GM18508 (cell line): ENCODE results near the gene PTPRQ.

Source experiments
- ATAC-seq: cut with Tn5 transposase; IDR thresholded peaks from one replicate; pipeline ENCODE4 v1.9.1; 2021; ENCODE audit warnings: moderate number of reproducible peaks; ENCODE audit not compliant: insufficient read depth, unreplicated experiment

Gene PTPRQ

DNA sequence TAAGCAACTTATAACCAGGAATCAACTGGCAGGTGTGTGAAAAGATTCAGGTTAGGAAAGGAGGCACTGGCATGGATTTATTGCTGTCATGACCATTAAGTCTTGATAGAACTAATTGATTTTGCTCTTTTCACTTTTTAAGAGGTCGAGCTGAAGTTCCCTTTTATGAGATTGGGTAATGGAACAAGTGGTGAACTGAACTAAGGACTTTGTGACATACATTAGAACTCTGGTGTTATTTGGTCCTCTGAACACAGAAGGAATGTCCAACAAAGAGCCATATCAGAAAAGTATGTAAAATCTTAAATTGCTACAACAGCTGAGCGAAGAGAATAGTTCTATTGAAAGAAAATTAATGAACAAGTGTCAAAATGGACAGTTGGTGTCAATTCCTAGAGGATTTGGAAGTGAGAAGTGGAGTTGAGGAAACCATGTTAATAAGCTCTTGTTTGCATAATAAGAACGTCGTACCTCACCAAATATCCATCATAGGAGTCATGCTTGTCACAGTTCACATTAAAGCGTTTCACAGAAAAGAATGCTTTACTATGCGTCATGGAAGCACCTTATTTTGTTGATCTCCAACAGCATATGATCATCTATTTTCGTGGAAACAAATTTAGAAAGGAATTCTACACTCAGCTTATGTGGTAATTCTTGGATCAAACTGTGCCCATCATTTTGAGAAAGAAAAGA is 255.0 kb downstream of the PTPRQ start:
- ATAC-seq, result no peak

DNA sequence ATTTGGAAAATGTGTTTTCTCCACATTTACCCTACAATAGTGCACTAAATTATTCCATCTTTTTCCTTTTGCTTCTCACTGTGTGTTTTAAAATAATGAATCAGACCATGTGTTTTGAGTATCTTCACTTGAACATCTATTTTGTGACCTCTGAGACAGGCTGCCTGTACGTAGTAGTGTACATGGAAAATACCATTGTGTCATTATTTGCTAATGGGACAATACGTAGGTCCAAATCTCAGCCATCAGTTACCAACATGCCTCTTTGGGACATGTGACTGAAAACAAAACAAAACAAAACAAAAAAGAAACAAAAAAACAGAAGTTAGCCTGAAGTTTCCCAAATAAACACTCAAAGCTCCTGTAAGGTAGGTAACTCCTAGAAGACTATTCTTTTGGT is 256.3 kb downstream of the PTPRQ start:
- ATAC-seq, result no peak

DNA sequence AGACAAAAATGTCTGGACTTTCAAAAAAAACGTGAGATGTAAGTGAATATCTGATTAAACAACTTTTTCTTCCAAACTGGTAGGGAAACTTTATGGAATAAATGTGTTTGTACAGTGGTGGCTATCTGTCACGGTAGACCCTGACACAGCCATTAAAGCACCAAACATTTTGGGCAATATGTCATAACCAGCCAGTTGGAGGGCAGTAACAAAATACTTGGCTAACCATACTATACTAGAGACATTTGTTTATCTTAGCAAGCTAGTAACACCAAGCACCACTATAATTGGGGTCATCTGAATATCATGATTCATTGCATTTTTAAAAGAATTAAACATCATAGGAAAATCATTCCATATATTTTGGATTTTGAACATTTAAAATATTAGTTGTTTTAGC is 257.4 kb downstream of the PTPRQ start:
- ATAC-seq, result no peak

DNA sequence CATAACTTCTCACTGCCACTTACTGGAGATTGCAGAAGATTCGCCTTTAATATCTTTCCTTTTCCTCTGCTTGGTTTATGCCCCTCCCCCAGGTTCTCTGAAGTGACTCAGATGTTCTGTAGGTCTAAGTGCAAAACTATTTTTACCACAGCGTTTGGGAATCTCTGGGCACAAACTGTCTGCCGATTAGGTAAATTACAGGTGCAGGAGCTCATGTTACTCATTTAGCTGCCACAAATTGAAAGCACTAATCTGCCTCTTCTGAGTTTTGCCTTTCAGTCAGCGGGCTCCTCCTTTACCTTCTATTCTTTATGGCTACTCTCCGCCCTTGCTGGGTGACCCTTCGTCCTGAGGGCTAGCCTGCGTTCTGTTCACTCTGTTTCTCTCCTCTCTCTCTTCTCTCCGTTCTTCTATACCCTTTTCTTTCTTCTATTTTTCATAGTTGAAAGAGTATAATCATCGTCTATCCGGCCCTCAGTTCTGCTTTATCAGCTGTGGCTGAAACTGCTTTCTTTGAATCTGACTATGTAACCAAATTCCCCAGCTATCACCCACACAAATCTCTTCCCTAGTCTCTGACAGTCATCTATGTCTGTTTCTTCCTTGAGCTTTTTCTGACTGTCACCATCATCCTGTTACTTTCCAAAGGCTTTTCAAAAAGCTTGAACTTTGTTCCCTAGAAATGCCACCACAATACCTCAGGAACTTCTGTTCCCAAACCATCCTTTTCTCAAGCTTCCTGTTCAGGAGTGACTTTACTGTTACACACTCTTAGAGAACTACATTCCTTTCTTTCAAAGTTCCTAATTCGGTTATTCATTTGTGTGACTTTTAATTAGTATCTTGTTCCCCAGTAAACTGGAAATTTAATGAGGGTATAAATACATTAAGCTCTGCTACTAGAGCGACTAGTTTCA is 259.1 kb downstream of the PTPRQ start:
- peak; percentile 87 for ATAC-seq

DNA sequence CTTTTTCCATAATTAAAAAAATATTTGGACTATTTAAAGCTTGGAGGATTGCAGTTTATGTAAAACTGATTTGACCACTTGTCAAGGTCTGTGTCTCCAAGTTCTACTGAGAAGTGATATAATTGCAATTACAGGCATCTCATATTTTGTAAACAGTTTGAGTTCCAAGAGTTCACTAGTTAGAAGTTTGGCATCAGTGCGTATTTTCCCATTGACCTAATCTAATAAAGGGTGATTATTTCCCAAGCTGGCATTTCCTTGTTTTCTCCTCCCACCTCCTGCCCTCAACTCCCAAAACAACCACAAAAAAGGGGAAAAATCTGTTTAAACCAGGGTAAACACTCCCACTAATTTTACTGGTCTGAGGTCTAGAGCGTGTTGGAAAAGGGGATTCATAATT is 260.4 kb downstream of the PTPRQ start:
- ATAC-seq, result no peak

DNA sequence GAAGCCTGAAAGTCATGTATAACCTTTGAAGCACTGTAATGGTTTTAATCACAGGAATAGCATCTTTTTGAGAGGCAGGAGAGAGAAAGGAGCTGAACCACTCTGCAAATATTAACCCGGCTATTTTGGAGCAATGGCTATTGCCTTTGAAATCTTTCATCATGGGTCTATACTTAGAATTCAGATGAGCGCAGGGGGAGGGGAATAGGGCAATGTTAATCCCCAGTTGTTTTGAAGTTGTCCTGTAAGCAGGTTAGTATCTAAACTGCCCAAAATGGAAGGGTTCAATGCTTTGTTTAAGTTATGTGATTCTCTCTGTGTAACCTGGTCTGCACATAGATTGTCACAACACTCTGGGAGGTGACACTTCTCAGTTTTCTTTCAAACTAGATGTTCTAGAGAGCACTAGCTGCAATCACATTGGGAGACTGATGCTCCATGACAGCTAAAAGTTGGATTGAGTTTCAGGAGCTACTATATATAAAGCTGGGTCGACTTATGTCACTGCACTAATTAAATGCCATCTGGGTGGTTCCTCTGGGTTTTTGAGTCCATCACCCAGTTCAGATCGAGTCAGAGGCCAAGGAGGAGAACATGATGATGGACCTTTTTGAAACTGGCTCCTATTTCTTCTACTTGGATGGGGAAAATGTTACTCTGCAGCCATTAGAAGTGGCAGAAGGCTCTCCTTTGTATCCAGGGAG is 263.2 kb downstream of the PTPRQ start, which contains the start of gene MYF6:
Gene MYF6 (plus strand): TSS at position 509 of the 704 bp plus-strand sequence. CDS start 86 bp downstream, at position 595.
- ATAC-seq, result no peak

DNA sequence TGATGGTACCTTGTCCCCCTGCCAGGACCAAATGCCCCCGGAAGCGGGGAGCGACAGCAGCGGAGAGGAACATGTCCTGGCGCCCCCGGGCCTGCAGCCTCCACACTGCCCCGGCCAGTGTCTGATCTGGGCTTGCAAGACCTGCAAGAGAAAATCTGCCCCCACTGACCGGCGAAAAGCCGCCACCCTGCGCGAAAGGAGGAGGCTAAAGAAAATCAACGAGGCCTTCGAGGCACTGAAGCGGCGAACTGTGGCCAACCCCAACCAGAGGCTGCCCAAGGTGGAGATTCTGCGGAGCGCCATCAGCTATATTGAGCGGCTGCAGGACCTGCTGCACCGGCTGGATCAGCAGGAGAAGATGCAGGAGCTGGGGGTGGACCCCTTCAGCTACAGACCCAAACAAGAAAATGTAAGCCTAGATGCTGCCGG is 263.8 kb downstream of the PTPRQ start:
- ATAC-seq, result no peak

DNA sequence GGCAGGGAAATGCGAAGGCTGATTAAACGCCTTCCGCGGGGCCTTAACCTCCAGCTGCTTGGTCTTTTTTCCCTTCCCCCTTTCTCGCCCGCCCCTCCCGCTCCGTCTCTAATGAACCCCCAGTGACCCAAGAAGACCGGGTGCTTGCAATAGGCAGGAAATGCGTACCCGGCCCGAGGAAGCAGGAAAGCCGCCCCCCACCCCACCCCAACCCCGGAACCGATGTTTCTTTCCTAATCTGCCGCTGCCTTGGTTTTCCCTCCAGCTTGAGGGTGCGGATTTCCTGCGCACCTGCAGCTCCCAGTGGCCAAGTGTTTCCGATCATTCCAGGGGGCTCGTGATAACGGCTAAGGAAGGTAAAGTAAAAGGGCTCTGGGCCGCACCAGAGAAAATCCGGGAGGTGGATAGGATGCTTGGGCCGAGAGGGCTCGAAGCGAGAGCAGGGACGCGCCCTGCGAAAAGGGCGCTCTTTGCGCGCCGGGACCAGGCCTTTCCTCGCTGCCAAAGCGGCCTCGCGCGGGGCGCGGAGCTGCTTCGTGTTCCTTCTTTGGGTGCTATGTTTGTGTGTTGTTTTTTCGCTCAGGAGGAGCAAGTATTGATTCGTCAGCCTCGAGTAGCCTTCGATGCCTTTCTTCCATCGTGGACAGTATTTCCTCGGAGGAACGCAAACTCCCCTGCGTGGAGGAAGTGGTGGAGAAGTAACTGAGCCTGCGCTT is 264.4 kb downstream of the PTPRQ start:
- ATAC-seq, result no peak

DNA sequence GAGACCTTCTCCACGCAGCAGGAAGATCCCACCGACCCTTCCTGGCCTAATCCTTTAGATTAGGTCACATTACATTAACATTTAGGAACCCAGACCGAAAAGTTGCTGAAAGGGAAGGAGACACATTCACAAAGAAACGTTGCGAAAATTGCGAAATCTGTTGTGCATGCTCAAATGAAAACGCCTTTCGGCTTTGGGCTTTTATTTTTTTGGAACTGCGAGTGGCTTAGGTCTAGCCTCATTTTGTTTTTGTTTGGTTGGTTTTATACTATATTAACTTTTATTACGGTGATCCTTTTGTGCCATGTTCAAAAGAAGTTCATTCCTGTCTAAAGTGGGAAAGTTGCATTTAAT is 264.9 kb downstream of the PTPRQ start:
- ATAC-seq, result no peak

DNA sequence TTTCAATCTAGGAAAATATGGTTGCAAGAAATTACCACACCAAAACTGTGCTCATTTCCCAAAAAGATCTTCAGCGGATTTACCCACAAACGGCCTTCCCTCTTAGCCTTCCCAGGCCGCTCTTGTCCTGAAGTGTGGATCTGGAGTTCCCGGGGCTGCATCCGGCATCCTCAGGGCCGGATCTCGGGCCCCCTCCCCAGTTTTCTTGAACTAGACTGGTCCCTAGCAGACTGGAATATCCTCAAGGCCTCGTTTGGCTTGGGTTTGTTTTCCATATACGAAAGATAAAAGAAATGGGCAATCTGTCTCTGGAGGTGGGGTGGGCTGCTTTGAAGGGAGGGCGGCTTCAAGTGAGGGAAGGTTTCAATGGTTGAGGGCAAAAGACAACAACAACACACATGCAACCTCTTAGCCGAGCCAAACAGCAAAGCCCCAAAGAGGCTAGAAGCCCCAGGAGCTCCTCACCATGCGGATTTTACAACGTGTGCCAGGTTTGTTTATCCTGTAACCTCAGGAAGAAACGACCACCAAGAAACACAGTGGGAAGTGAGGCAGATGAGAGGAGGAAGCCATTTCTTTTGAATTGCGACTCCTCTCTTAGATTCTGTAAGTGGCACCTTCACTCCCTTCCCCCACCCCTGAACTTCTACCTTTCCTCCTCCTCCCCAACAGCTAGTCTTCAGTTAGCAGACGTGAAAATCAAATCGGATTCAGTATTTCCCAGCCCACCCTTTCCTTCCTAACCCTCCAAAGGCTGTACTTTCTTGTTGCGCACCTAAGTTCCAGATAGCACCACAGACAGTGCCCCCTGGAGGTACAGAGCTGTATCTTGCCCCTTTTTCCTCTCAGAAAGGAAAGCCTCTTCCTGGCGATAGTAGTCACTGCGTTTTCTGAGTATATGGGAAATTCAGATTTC is 266.0 kb downstream of the PTPRQ start:
- ATAC-seq, result no peak

DNA sequence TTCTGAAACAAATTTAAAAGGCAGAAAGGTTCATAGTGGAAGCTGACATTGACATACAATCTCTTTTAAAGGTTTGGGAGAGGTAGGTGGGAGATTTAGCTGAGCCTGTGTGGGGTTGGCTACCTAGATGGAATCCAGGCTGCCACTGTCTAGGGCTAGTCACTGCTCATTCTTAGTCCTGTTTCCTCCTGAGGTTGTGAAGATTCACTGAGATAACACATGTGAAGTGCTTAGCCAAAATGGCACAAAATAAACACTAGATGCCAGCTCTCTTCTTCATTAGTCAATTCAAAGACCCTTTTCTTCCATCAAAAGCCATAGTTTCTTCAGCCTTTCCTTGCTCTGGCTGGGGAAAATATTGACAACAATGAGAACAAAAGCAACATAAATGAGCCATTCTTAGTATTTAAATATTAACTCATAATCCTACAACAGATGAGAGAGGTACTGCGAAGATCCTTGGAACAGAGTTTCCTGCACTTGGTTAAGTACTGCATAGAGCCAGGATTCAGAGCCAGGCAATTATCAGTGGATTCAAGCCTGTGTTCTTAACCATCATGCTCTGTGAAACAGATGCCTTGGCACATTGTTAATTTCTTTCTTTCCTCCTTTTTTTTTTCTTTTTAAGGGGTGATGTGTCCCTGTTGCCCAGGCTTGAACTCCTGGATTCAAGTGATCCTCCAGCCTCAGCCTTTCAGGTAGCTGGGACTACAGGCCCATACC is 266.9 kb downstream of the PTPRQ start:
- no peak for ATAC-seq

DNA sequence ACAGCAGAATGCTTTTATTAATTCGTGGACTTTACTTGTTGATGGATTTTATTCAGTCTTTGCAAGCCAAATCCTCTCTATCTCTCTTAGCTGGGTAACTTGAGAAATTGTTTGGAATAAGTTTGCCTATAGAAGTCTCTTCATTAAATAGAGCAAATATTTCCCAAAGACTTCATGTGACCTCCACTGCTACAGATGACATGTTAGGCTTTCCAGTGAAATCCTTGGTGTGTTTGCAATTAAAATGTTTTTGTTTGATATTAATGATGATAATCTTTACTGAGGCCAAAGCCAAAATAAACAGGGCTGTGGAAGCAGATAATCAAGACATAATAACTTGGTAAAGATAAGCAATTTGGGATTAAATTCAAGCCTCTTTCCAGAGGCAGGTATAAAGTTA is 267.8 kb downstream of the PTPRQ start:
- ATAC-seq, result no peak

DNA sequence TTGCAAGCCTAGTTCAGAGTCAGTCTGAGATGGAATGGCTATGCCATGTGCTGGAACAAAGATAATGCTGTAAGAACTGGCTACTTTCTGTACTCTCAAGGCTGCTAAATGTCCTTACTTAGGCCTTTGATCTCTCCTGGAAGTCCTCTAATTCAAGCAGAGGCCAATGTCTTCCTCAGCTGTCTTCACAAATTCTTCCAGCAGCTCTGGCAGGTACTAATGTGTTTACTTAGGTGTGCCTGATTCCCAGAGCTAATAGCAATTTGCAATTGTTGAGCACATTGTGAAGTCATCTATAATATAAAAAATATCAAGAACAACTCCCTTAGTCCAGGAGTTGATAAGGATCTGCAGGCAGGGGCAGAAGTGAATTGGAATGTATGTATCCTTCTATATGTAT is 268.8 kb downstream of the PTPRQ start:
- no peak for ATAC-seq

DNA sequence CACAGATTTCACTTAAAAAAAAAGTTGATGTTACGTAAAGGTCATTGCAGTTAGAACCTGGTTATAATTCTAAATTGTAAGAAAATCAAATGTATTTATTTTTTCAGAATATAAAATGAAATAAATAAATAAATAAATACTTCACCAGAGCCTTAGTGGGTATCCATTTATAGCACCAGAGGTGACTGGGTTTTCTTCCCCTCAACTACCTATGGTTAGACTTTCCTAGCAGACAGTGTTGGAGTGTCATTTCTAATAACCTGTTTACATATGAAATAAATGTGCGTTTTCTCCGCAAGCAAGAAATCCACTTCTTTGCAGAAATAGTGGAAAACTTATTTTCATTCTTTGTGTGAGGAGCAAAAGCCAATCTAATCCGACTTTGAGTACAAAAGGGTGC is 269.4 kb downstream of the PTPRQ start:
- ATAC-seq, result no peak

DNA sequence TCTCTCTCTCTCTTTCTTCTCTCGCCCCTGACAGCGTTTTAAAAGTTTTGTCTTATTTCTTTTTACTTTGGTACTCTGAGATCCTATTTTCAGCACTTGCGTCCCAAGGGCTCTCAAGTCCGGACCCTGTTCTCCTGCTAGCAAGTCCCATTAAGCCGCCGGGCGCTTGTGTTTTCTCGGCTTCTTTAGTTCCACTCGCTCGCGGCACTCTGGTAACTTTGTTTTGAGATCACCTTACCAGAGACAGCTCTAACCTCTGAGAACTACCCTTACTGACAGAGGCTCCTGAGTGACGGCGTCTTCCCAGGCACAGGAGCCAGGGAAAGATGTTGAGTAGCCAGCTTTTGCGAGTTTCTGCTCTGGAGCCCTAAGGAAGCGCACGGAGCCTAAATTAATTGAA is 270.0 kb downstream of the PTPRQ start:
- ATAC-seq, result no peak

DNA sequence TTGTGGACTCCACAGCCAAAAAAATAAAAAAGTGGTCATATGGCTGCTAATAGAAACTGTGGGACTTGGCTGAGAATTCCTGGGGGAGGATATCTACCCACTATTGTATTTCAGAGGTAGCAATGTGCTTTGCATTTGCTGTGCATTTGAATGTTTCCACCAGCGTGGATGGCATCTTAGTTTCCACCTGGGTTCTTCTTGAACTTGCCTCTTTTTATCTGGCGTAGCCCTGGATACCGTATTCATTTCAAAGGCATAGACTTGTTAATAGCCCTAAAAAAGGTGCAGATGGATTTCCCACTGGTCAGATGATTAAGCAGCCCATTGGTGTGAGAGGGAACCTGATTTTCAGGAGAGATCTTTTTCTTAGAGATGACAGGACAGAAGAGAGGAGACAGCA is 270.8 kb downstream of the PTPRQ start:
- ATAC-seq, result no peak

DNA sequence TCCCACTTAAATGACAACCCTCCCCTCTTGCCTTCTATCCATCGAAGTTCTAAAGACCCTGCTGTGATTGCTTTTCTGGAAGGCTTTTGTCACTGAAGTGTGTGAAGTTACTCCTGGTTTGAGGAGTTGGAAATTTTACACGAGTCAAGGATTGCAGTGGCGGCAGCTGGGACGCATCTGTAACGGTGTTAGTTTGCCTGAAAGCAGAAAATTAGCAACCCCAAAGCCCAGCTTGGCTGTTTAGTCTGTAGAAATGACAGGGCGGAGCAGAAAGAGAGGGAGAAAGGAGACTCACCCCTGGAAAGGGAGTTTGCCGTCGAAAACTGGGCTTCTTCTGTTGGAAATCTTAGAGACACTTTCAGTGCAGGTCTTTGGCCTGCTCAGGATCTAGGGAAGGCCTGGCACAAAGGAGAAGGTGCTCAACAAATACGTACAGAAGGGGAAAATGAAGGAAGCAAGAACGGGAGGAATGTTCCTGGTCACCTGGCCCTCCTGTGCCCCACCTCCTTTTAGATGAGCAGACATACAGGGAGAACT is 271.7 kb downstream of the PTPRQ start:
- no peak for ATAC-seq

DNA sequence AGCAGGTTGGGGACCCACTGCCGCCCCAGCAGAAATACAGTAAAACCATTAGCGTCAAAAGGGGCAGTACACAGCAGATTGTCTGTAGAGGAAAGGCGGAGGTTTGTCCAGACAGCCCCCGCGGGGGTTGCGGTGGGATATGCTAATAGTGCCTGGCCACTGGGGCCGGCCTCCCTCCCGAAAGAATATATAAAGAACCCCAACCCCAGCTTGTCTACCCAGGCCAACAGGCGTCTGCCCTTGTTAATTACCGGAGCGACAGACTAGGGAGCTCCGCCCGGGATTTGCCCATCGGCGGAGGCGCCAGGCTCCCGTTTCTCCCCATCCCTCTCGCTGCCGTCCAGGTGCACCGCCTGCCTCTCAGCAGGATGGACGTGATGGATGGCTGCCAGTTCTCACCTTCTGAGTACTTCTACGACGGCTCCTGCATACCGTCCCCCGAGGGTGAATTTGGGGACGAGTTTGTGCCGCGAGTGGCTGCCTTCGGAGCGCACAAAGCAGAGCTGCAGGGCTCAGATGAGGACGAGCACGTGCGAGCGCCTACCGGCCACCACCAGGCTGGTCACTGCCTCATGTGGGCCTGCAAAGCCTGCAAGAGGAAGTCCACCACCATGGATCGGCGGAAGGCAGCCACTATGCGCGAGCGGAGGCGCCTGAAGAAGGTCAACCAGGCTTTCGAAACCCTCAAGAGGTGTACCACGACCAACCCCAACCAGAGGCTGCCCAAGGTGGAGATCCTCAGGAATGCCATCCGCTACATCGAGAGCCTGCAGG is 272.8 kb downstream of the PTPRQ start, which contains the start of gene MYF5:
Gene MYF5 (plus strand): TSS at position 217 of the 774 bp plus-strand sequence. CDS start 152 bp downstream, at position 369.
- no peak for ATAC-seq
